Left colon (tissue), 2 donors: Measurements from ENCODE around the gene DMXL1. TPM values are rescaled to one million over a fixed set of nuclear protein-coding genes. Genes with fewer than 3 reads are reported as not detected.
A peak's percentile ranks its signal among the peaks of the same experiment; 100 is the strongest.
"Not testable (repeated sequence)": the region's sequence is repeated elsewhere in the genome, so short reads cannot be mapped to it uniquely, and the experiment has no call there.

ENCODE experiments used
- ATAC-seq: fragments of 200-7000 bp; cut with Tn5 transposase; one replicate; pipeline ENCODE4 v1.9.1; 2020; ENCODE audit warnings: mild to moderate bottlenecking, moderate library complexity
- DNase-seq, 2 donors: peaks; one replicate each; pipeline ENCODE4 v3.0.0-alpha.2; 2020
- intact Hi-C, 2 donors: fragments of 100-400 bp; cut with DNase I in 1 of 2; cut with micrococcal nuclease in 1 of 2; formaldehyde crosslinking; loops; one replicate each; pipeline versions ENCODE4 v1.11.2 to v1.14.0; 2022; cut with DNase I, micrococcal nuclease
- total RNA-seq, 2 donors: library from RNA; stranded (reverse); fragmentation: NEBNext Ultra II Directional; extraction: Animal tissue kit (Norgen Biotek cat#: 25700); gene quantifications; one replicate each; pipeline ENCODE4 v1.2.1, GENCODE V29; 2021
- donor health status: DM: no; HTN: no; CAD: no.
- donor health status: DM: yes; HTN: yes; CAD: no.

DMXL1 gene
- total RNA-seq, 2 donors from 2014 or later, result 48.0 to 49.6 TPM

GRCh38 chr5:119177226-119177625 lies 106.3 kb downstream of the DMXL1 start:
- ATAC-seq, result no peak
- intact Hi-C loops, result no loop called here
- DNase-seq, result no peak

- DNase-seq (no peak), ATAC-seq (no peak)
- intact Hi-C loops, result no loop called here
Observed at GRCh38 chr5:119178435-119178834, 107.5 kb downstream of the DMXL1 start.

DNA sequence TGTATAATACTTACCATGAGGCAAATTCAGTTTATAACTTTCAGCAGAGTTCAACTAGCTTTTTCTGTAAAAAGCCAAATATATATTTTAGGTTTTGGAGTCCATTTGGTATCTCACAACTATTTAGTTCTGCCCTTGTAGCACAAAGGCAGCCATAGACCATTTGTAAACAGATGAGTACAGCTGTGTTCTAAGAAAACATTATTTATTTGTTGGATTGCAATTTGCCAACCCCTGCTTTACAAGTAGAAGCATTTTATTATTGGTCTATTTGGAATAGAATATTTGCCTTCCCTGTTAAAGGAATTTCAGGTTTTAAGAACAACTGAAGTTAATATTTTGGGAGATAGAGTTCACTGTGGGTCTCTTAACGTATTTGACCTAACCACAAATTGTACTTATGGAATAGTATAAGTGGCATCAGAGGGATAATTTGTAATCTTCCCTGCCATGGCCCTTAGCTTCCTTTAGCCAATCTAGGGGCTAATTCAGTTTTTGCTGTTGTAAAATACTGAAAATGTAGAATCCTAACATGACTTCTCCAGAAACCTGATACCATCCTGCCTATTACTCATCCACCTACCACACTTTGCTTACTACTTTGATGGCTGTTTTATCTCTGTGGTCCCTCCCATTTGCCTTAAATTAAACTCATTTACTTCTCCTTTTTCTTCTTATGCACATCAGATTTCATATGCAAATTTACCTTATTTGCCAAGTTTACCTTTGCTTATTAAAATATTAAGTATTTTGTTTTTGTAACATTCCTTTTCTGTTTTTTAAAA lies 109.2 kb downstream of the DMXL1 start:
- no peak for DNase-seq
- intact Hi-C loops, result no loop called here
- no peak for ATAC-seq

DNA sequence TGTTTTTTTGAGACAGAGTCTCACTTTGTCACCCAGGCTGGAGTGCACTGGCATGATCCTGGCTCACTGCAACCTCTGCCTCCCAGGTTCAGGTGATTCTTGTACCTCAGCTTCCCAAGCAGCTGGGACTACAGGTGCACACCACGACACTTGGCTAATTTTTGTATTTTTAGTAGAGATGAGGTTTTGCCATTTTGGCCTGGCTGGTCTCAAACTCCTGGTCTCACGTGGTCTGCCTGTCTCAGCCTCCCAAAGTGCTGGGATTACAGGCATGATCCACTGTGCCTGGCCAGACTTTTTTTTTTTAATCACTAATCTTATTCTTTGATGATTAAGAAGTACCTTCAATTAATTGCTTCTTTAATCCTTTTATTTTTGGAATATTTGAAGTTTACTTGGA lies 114.6 kb downstream of the DMXL1 start:
- ATAC-seq, DNase-seq, intact Hi-C loops: not testable (repeated sequence)

DNA sequence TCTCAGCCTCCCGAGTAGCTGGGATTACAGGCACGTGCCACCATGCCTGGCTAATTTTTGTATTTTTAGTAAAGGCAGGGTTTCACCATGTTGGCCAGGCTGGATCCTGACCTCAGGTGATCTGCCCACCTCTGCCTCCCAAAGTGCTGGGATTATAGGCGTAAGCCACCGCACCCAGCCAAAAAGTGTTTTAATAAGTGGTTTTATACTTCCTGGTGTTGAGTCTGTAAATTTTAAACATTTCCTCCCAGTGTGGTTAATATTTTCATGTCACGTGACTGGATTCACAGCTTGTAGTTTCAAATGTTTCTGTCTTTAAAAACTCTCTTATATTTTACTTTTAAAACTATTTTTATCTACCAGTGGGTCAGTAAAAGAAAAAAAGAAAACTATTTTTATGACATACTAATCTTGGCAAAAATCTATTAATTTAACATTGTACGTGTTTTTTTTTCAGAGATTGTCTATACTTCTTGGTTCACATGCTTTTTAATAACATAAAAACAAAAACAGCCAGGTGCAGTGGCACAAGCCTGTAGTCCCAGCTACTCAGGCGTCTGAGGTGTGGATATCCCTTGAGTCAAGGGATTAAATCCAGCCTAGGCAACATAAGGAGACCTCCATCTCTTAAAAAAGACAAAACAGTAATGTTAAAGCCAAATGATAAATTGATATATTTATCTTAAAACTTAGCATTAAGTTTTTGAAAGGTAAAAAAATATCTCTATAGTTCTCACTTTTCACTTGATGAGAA lies 117.1 kb downstream of the DMXL1 start:
- DNase-seq, result no peak
- no peak for ATAC-seq
- intact Hi-C loops, result no loop called here

DNA sequence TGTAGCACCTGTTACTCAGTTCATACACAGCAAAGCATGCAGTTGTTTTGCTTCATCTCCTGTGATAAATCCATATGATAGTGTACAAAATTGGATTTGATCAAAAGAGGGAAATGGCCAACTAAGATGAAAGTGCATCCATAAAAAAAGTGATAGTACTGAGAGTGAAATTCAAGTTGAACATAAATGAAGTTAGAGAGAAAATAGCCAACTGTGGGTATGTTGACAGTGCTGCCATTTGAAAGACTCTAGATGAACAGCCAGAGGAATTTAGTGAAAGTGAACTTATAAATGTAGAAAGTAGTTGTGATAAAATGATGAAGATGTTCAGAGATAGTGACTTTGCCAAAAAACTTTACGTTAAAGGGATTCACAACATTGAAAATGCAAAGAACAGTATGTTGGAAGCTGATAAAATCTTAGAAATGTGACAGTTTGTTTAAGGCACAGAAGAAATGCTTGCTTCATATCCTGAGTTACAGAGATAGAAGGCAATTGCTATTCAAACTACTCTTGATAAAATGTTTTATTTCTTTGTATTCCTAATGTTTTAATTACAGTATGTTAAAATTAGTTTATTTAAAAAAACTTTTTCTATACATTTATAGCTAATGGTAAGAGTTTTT lies 119.7 kb downstream of the DMXL1 start:
- DNase-seq (no peak), ATAC-seq (no peak)
- intact Hi-C loops, result no loop called here

- ATAC-seq, result no peak
- intact Hi-C loops, result no loop called here
Observed at GRCh38 chr5:119191944-119192343, 121.1 kb downstream of the DMXL1 start.

DNA sequence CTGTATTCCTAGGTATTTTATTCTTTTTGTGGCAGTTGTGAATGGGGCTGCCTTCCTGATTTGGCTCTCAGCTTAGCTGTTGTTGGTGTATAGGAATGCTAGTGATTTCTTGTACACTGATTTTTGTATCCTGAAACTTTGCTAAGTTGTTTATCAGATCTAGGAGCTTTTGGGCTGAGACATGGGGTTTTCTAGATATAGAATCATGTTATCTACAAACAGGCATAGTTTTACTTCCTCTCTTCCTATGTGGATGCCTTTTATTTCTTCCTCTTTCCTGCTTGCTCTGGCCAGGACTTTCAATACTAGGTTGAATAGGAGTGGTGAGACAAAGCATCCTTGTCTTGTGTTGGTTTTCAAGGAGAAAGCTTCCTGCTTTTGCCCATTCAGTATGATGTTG lies 129.9 kb downstream of the DMXL1 start:
- ATAC-seq, result no peak
- intact Hi-C loops, result no loop called here
- no peak for DNase-seq

More at GRCh38 chr5:119191944-119192343, 121.1 kb downstream of the DMXL1 start:
- no peak for DNase-seq

DNA sequence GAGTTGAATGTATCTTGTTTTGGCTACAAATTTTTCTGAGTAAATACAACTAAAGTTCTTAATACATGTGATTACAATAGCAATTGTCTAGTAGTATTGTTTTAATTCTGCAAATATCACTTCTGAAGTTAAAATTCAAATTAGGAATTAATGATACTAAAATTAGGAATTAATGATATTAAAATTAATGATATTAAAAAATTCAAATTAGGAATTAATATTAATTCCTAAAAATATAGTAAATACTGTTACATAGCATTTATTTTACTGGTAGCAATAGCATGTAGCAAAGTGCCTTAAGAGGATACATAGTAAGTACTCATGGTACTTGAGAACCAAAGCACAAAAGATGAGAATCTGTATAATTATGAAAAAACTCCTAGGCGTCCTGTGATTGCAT lies 136.2 kb downstream of the DMXL1 start:
- DNase-seq, result no peak

GRCh38 chr5:119212026-119212425 lies 141.1 kb downstream of the DMXL1 start:
- intact Hi-C loops, result no loop called here
- ATAC-seq, result no peak

More for the DNA sequence above, 136.2 kb downstream of the DMXL1 start:
- intact Hi-C loops, result no loop called here
- ATAC-seq, result no peak

DNA sequence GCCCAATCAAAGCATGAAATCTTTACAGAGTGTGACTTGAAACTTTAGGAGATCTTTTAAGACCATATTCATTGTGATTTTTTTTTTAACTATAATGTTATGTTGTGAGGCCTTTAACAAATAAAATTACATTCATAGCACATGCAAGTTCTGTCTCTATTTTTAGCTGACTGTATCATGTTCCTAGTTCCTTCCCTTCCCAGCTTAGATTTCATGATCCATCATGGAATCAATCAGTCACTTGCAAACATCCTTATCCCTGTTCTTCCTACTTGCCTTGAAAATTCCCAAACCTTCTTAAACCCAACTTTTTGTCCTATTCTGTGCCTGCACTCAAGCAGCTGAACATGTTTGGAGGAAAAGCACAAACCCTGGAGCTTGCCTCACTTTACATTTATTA lies 141.8 kb downstream of the DMXL1 start:
- ATAC-seq (no peak), DNase-seq (no peak)
- intact Hi-C loops, result no loop called here

More at GRCh38 chr5:119212026-119212425, 141.1 kb downstream of the DMXL1 start:
- no peak for DNase-seq

DNA sequence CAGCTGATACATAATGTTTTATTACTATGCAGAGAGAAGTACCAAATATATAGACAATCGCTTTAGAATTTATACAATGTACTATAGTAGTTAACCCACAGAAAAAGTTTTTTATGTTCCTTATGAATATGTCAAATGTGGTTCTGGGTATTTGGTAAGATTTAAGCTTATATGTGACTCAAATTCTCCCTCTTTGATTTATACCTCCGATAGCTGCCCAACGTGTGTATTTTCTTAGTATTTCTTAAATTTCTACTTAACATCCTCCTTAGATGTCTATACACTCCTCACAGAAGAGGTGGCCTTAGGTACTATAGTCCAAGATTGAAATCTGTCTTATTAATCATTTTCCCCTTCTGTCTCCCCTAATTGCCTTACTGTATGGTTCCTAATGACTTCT lies 146.3 kb downstream of the DMXL1 start:
- intact Hi-C loops, result no loop called here
- DNase-seq, result no peak
- no peak for ATAC-seq

DNA sequence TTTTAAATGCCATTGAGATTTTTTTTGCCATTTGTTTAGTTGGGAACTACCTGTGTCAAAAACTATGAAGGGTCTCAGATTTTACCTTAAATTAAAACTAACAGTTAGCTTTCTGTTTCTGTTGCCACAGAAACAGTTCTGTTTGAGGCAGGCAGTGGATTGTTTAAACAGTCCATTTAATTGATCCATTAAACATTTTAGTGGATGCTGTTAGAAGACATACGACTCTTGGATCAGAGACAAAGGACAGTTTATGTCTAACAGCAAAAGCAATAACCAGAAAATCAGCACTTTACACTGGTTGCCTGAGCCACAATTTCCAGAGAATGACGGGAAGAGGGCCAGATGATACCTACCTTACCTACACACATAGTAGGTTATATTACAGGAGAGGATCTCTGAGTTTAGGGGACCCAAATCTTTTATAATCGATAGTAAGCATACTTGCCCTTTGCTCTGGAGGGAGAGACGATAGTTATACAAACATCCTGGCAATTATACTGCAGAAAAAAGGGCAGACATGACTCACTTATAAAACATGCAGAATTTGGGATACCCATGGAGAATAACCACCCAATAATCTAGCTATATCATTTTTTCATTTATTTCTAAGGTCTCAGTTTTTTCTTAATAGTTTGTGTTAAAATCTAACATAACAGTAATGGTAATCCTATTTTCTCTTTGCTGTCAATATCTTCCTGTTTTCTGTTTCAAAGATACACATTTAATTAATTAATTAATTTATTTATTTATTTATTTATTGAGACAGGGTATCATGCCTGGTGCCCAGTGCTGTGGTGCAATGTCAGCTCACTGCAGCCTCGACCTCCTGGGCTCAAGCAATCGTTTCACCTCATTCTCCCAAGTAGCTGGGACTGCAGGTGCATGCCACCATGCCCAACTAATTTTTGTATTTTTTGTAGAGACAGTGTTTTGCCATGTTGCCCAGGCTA lies 148.2 kb downstream of the DMXL1 start:
- DNase-seq, result no peak
- intact Hi-C loops, result no loop called here
- peak; percentile 63 for ATAC-seq

DNA sequence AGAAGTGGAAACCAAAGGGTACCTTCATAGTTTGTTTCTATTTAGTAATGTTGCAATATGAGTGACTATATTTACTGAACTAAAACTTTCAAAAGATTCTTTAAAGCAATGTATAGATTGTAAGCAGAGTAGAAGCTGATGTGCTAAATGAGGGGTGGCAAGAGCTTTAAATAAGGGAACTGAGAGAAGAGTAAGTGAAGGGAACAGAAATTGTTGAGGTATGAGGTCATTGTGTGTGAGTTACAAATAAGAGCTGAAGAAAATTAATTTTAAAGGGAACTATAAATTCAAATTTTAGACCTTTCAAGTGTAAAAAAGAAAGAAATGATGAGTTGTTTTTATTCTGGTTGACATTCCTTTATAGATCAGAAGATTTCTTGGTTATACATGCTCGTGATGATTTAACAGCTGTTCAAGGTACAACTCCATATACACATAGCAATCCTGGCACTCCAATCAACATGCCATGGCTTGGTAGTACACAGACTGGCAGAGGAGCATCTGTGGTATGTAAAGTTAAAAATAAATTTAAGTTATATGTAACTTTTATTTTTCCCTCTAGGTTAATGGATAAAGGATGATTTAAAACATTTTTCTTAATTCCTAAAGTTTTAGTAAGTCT lies 149.8 kb downstream of the DMXL1 start:
- no peak for DNase-seq
- intact Hi-C loops, result no loop called here
- peak; percentile 58 for ATAC-seq

DNA sequence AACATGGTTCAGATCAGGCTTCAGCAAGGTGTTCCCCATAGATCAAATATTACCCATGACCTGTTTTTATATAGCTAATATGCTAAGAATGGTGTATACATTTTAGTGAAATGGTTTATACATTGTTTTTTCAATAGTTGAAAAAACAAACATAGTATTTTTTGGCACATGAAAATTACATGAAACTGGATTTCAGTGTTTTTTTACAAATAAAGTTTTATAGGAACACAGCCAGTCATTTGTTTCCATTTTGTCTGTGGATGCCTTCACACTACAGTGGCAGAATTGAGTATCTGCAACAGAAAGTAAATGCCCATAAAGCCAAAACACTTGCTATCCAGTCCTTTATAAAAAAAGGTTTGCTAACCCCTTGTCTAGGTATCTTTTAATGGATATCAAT lies 150.4 kb downstream of the DMXL1 start:
- intact Hi-C loops, result no loop called here
- no peak for ATAC-seq
- DNase-seq, result no peak

GRCh38 chr5:119229950-119230349 lies 159.1 kb downstream of the DMXL1 start:
- ATAC-seq, result no peak
- no peak for DNase-seq
- intact Hi-C loops, result no loop called here

DNA sequence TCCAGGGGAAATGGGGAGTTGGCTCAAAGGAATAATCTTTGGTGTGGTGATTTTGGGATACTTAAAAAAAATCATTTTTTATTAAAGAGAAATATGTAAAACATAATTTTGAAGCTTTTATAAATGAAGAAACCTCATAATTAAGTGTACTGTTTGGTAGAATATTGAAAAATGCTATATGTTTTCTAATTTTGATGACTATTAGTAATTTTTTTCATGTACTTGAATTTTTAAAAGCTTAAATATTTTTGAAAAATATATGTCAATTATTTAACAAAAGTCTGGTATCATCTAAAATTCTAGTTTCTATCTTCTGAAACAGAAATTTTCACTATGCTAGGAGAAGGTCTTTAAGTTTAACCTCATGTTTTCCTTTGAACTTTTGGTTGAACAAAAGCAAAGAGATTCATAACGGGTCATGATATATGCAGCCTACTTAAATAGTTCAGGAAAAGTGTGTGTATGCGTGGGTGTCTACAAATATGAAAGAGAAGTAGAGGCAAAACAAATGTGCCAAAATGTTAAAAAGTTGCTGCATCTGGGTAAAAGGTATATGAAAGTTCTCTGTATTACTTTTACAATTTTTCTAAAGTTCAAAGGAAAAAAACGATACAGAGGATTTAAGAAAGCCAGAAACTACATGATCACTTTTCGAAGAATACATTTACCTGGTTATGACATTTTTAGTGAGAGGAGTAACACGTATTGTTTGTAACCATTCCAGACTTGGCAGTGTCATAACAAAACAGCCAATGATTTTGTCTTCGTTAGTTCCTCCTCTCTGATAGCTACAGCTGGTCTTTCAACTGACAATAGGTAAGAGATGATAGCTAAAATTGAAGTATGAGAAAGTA lies 167.6 kb downstream of the DMXL1 start:
- no peak for DNase-seq
- intact Hi-C loops, result no loop called here
- no peak for ATAC-seq

GRCh38 chr5:119239119-119239417 lies 168.2 kb downstream of the DMXL1 start:
- DNase-seq, result no peak
- intact Hi-C loops, result no loop called here
- ATAC-seq, result no peak
